NK-92 (cell line): ENCODE measurements around the gene TCHHL1.

Experiments used
- DNase-seq: peaks from one replicate; lab custom pipeline; 2025; ENCODE audit not compliant: unreplicated experiment; lab: John Stamatoyannopoulos, UW

Gene TCHHL1

DNA sequence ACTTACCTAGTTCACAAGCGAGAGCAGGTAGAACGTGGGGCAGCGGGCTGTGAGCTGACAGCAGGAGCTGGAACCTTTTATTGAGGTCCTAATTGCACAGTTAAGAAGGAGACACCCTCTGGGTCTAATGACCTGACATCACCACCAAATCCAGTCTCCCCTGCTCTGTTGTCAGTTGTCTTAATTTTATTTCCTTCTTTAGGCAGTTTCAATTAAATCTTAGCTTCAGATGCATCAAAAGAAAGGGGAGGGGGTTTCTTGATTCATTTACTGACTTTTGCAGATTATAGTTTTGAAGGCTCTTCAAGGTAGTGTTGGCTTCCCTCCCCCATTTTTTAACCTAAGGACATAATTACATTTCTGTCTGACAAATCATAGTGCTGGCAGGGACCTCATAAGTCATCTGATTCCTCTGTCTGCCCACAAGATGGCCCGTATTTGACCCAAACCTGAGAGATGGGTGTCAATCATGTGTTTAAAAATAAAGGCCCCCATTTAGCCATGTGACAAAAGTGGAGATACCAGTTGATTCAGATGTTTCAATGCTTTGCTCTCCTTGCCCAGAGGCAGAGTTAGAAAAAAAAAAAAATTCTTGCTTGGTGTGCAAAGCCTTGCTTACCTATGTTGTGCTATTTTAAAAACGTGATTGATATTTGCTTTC is at the start of gene TCHHL1:
Gene TCHHL1 (minus strand): TSS at position 51 of the 661 bp plus-strand sequence. CDS start 921 bp downstream, outside the sequence.
- DNase-seq: no peak

- no peak for DNase-seq
Measured at GRCh38 chr1:152137215-152137614, 48.4 kb upstream of the TCHHL1 start.

DNA sequence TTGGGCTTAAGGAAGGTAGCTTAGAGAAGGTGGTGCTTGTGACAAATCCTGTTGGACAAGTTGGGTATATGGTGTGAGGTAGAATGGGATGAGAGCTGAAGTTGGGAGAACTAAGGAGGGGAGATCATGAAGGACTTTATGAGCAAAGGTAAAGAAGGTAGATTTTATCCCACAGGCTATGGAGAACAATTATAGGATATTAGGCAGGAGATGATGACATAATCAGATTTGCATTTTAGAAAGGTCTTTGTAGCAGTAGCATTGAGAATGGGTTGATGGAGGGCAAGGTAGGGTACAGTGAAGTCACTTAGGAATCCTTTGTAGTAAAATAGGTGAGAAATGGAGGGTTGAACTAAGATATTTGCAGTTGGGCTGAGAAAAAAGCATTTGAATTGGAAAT is 41.3 kb upstream of the TCHHL1 start:
- no peak for DNase-seq

GRCh38 chr1:152127673-152128072 is 38.8 kb upstream of the TCHHL1 start:
- DNase-seq: no peak

DNA sequence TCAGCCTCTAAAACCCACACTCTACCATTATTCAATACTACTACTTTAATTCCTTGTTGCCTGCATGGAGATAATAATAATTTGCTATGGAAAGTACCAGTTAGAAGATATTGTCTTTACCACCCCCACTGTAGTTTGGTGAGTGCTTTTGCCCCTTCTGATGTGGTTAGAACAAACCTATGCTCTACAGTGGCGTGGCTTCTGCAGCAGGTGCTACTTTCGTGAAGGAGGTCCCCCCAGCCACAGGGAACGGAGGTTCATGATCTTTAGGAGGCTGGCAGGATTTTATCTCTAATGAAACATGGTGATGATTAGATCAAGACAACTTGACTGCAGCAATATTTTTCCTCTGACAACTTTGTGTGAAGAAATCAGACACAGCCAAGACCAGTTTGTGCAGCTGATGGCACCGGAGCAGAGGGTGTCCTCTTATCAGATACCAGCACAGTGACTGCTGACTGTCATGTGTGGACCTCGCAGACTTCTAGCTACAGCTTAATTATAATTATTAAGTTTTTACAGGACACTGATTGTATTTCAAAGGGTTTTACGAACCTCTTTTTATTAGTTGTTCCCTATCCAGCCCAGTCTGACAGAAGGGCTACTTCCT is 37.1 kb upstream of the TCHHL1 start:
- DNase-seq: no peak

DNA sequence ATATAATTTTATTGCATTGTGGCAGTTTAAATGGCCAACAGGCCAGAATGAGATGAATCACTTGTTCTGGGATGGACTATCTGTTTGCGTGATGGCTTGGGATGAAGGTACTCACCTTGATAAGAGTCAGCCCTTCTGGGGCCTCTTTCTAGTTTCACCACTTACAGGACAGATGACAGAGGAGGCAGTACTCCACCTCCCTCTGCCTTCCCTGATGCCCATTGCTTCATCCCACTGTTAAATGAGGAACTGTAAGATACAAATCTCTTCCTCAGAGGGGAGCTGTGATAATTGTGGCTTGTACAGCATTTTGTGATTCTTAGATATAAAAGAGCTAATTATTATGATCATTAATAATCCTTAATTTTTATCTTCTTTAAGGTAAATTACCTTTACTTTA is 30.1 kb upstream of the TCHHL1 start:
- DNase-seq: no peak

DNA sequence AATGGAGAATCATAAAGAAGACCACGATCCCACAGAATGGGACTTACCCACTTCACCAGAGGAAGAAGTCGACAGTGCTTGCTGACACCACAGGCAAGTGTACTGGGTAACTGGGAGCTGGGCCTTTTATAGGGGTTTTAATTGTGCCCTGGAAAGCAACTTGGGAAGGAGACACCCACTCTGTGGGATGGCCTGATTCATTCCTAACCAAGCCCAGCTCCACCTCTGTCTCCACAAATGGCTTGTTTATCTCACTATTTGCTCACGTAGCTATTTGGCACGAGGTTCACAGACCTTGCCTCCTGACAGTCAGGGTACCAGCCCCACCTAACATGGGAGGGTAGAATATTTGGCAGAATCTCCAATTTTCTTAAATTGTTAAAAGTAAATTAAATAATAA is 26.5 kb upstream of the TCHHL1 start, which contains the start of gene TCHH:
Gene TCHH (minus strand): TSS at position 101 of the 400 bp plus-strand sequence. CDS start 1,364 bp downstream, outside the sequence.
- DNase-seq: no peak

GRCh38 chr1:152112885-152113432 is 24.1 kb upstream of the TCHHL1 start:
- DNase-seq: no peak

GRCh38 chr1:152112101-152112884 is 23.4 kb upstream of the TCHHL1 start:
- DNase-seq: no peak

GRCh38 chr1:152111515-152111968 is 22.7 kb upstream of the TCHHL1 start:
- no peak for DNase-seq

DNA sequence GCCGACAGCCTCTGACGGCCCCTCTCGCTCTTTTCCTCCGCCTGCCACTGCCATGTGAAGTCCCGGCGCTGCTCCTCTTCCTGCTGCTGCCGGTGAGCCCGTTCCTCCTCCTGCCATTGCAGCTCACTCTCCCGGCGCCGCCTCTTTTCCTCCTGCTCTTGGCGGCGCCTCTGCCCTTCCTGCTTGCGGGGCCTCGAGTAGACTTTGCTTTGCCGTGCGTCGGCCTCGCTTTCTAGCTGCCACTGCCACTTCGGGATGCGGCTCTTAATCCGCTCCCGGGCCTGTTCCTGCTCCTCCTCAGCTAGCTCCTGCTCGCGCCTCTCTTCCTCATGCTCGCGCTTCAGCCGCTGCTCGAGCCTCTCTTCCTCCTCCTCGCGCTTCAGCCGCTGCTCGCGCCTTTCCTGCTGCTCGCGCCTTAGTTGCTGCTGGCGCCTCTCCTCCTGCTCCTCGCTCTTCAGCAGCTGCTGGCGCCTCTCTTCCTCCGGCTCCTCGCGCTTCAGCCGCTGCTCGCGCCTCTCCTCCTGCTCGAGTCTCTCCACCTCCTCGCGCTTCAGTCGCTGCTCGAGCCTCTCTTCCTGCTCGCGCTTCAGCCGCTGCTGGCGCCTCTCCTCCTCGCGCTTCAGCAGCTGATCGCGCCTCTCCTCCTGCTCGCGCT is 22.1 kb upstream of the TCHHL1 start:
- no peak for DNase-seq

DNA sequence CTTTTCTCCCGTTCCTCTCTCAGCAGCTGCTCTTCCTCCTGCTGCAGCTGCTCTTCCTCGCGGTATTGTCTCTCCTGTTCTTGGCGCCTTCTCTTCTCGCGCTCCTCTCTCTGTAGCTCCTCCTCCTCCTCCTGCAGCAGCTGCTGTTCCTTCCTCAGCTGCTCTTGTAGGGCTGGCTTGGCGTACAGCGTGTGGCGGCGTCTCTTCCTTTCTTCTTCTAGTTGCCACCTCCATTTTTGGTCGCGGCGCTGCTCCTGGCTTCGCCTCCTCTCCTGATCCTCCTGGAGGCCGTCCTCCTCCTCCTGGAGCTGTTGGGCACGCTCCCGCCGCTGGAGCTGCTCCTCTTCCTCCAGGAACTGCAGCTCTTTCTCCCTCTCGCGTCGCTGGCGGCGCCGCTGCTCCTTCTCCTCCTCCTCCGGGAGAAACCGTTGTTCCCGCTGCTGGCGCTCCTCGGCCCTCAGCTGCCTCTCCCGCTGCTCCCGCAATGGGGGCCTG is 21.5 kb upstream of the TCHHL1 start:
- DNase-seq: no peak

- no peak for DNase-seq
Measured at GRCh38 chr1:152109998-152110294, 21.1 kb upstream of the TCHHL1 start.

DNA sequence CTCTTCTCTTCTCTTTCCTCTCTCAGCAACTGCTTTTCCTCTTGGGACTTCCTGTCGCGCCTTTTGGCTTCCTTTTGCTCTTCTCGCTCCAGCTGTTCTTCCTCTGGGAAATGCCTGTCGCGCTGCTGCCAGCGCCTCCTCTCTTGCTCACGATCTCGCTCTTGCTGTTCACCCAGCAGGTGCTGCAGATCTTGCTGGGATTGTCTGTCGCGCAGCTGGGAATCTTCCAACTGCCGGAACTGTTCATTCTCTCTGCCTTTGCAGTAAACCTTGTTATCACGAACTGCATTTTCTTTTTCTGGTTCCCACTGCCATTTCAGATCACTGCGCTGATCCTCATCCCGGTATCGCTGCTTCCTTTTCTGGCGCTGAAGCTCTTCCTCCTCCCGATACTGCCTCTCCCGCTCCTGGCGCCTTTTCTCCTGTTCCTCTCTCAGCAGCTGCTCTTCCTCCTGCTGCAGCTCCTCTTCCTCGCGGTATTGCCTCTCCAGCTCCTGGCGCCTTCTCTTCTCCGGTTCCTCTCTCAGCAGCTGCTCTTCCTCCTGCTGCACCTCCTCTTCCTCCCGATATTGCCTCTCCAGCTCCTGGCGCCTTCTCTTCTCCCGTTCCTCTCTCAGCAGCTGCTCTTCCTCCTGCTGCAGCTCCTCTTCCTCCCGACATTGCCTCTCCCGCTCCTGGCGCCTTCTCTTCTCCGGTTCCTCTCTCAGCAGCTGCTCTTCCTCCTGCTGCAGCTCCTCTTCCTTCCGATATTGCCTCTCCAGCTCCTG is 20.6 kb upstream of the TCHHL1 start:
- DNase-seq: no peak

- no peak for DNase-seq
Measured at GRCh38 chr1:152108882-152109222, 20.0 kb upstream of the TCHHL1 start.

- DNase-seq: no peak
Measured at GRCh38 chr1:152107984-152108881, 19.4 kb upstream of the TCHHL1 start.

DNA sequence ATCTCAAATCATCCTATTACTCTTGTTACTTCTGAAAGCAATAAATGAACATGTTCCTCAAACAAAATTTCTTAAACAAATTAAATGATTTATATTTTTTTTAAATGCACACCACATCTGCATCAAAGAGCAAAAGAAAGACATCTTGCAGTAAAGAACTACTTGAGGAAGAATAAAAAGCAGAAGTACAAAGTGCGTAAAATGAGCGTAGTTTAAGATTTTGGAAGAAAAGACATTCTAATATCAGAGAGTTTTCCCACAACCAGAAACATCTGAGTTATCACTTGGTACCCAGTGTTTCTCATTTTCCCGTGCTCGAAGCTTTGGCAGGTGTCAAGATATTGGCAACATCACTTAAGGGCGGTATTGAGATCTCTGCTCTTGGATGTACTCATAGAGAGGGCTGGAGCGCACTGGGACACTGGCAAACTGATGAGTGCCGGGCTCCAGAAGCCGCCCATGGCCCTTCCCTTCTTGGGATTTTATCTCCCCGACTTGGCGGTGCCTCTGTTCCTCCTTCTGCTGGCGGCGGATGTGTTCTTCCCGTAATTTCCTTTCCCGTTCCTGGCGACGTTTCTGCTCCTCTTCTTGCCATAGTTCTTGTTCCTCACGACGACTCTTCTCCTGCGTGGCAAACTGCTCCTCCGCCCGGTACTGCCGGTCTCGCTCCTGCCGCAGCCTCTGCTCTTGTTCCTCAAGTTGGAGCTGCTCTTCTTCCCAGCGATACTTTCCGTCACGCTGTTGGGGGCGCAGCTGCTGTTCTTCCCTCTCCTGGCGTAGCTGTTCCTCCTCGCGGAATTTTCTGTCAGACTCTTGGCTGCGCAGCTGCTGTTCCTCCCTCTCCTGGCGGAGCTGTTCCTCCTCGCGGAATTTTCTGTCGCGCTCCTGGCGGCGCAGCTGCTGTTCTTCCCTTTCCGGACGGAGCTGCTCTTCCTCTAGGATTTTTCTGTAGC is 18.4 kb upstream of the TCHHL1 start:
- no peak for DNase-seq

GRCh38 chr1:152104854-152105253 is 16.0 kb upstream of the TCHHL1 start:
- DNase-seq: no peak
